OCI-LY7 (cell line): ENCODE data around the gene ANKRD44. TPM values are rescaled to one million over a fixed set of nuclear protein-coding genes. Genes with fewer than 3 reads are reported as not detected.

Experiments
- BruUV-seq: library from RNA; stranded (reverse); fragments of 400-500 nt; replicated peaks from 2 replicates; lab custom pipeline; 2021; lab: Mats Ljungman, UMichigan
- CTCF ChIA-PET: fragments of 300-600 bp; sonication (Branson Sonifier 250); formaldehyde crosslinking; loops from one replicate; lab custom pipeline; 2022; ENCODE audit warnings: antibody characterized with exemption; ENCODE audit not compliant: unreplicated experiment; lab: Charles Lee
- POLR2A ChIA-PET: fragments of 300-600 bp; sonication (Branson Sonifier 250); formaldehyde crosslinking; loops from one replicate; lab custom pipeline; 2022; ENCODE audit warnings: antibody characterized with exemption; lab: Charles Lee
- DNase-seq: peaks from one replicate; pipeline ENCODE4 v3.0.0-alpha.2; 2015; ENCODE audit warnings: low spot score
- H2AFZ ChIP-seq: fragments of 200-600 bp; sonication (generic), shearing (Covaris generic); 2 replicates; pipeline ENCODE4 v1.6.1; 2014; ENCODE audit warnings: mild to moderate bottlenecking, antibody characterized with exemption, low read length, moderate library complexity
- H3K27ac ChIP-seq: fragments of 200-600 bp; sonication (generic); 2 replicates; pipeline ENCODE4 v1.5.1; 2014; ENCODE audit warnings: mixed run types, low read depth, mild to moderate bottlenecking, moderate library complexity, low read length, inconsistent platforms; ENCODE audit not compliant: poor library complexity, severe bottlenecking
- H3K36me3 ChIP-seq: fragments of 200-600 bp; sonication (generic); 2 replicates; pipeline ENCODE4 v1.6.1; 2014; ENCODE audit warnings: mild to moderate bottlenecking, antibody characterized with exemption, low read length, moderate library complexity, mixed read lengths; ENCODE audit not compliant: insufficient read depth
- H3K4me1 ChIP-seq: fragments of 200-600 bp; sonication (generic); 2 replicates; pipeline ENCODE4 v1.5.1; 2014; ENCODE audit warnings: mild to moderate bottlenecking, low read length; ENCODE audit not compliant: insufficient read depth, poor library complexity, severe bottlenecking
- H3K4me2 ChIP-seq: fragments of 200-600 bp; sonication (generic); 2 replicates; pipeline ENCODE4 v1.6.1; 2014; ENCODE audit warnings: mild to moderate bottlenecking, low read length
- H3K4me3 ChIP-seq: fragments of 200-600 bp; sonication (generic); 2 replicates; pipeline ENCODE4 v1.5.1; 2014; ENCODE audit warnings: mild to moderate bottlenecking, low read depth, low read length; ENCODE audit not compliant: poor library complexity, severe bottlenecking
- H3K79me2 ChIP-seq: fragments of 200-600 bp; sonication (generic); 2 replicates; pipeline ENCODE4 v1.6.1; 2016; ENCODE audit warnings: low read depth, mild to moderate bottlenecking, low read length, moderate library complexity, mixed read lengths; ENCODE audit not compliant: insufficient read depth
- H3K9me2 ChIP-seq: fragments of 200-600 bp; sonication (generic); 2 replicates; pipeline ENCODE4 v1.6.1; 2016; ENCODE audit warnings: mild to moderate bottlenecking, low read length, mixed read lengths; ENCODE audit not compliant: insufficient read depth
- H3K9me3 ChIP-seq: fragments of 200-600 bp; sonication (generic); 2 replicates; pipeline ENCODE4 v1.6.1; 2014; ENCODE audit warnings: mild to moderate bottlenecking, mixed run types, low read length, mixed read lengths
- H4K20me1 ChIP-seq: fragments of 200-600 bp; sonication (generic); 2 replicates; pipeline ENCODE4 v1.6.1; 2014; ENCODE audit warnings: mild to moderate bottlenecking, antibody characterized with exemption, low read length, moderate library complexity, mixed read lengths; ENCODE audit not compliant: insufficient read depth
- CTCF ChIP-seq: fragments of 200-600 bp; sonication (generic); conservative IDR thresholded peaks from 2 replicates; pipeline ENCODE4 v1.5.1; 2014; ENCODE audit warnings: mild to moderate bottlenecking, antibody characterized with exemption, low read length, moderate library complexity, mixed read lengths
- EZH2phosphoT487 ChIP-seq: fragments of 200-600 bp; sonication (generic); IDR thresholded peaks from 2 replicates; pipeline ENCODE4 v1.6.1; 2018; ENCODE audit warnings: low read depth, borderline replicate concordance, mild to moderate bottlenecking, mixed run types, antibody characterized with exemption, low read length, moderate library complexity, mixed read lengths
- intact Hi-C: fragments of 100-400 bp; cut with micrococcal nuclease; formaldehyde crosslinking; loops from one replicate; pipeline ENCODE4 v1.10.0; 2022; ENCODE audit not compliant: unreplicated experiment
- total RNA-seq, 2 experiments: library from RNA; depleted of rRNA in 1 of 2; stranded (reverse); fragments of >200 nt in 1 of 2; shearing (Covaris generic) in 1 of 2; gene quantifications; 2 replicates each; pipeline ENCODE4 v1.2.3, GENCODE V29; 2014 to 2022

ANKRD44 gene
- total RNA-seq, 2 experiments from 2014 or later, result 69.4 to 73.7 TPM

- BruUV-seq, result no TSS peak
Observed at GRCh38 chr2:197079832-197080555, 230.6 kb downstream of the ANKRD44 start.

GRCh38 chr2:197079414-197079813 is 231.2 kb downstream of the ANKRD44 start:
- CTCF ChIA-PET, result no interaction called here
- H3K36me3 ChIP-seq, result peaks cover 72% of the 10 kb centered on the region
- H3K4me1 ChIP-seq, result peaks cover under 1% of the 10 kb centered on the region
- POLR2A ChIA-PET, result no interaction called here
- TF ChIP-seq EZH2phosphoT487, result no peak
- no peak for TF ChIP-seq CTCF
- no peak for DNase-seq
- H2AFZ ChIP-seq, result no peak overlapping the region
- intact Hi-C loops, result no loop called here
- no peaks in the 10 kb centered on the region for H4K20me1 ChIP-seq
- H3K27ac ChIP-seq, result no peak overlapping the region
- no peak overlapping the region for H3K4me2 ChIP-seq
- H3K4me3 ChIP-seq, result no peak overlapping the region
- no peaks in the 10 kb centered on the region for H3K9me3 ChIP-seq
- no peaks in the 10 kb centered on the region for H3K79me2 ChIP-seq
- H3K9me2 ChIP-seq, result no peaks in the 10 kb centered on the region
- no TSS peak for BruUV-seq

More at GRCh38 chr2:197079832-197080555, 230.6 kb downstream of the ANKRD44 start:
- POLR2A ChIA-PET, result no interaction called here
- Histone ChIP-seq H3K9me2 (no peaks in the 10 kb centered on the region), H3K4me1 (no peaks in the 10 kb centered on the region), H3K27ac (no peak overlapping the region), H3K36me3 (peaks cover 77% of the 10 kb centered on the region), H4K20me1 (no peaks in the 10 kb centered on the region), H3K4me2 (no peak overlapping the region), H3K9me3 (no peaks in the 10 kb centered on the region), H2AFZ (no peak overlapping the region), H3K4me3 (no peak overlapping the region), H3K79me2 (no peaks in the 10 kb centered on the region)
- no peak for DNase-seq
- CTCF ChIA-PET, result no interaction called here
- TF ChIP-seq CTCF (no peak), EZH2phosphoT487 (no peak)
- intact Hi-C loops, result no loop called here

- CTCF ChIA-PET, result no interaction called here
- H3K4me1 ChIP-seq, result peaks cover 9% of the 10 kb centered on the region
Observed at GRCh38 chr2:197078535-197078934, 232.0 kb downstream of the ANKRD44 start.

More at GRCh38 chr2:197078535-197078934, 232.0 kb downstream of the ANKRD44 start:
- Histone ChIP-seq H3K4me2 (no peak overlapping the region), H3K4me3 (no peak overlapping the region), H3K9me3 (no peaks in the 10 kb centered on the region), H3K9me2 (no peaks in the 10 kb centered on the region), H4K20me1 (no peaks in the 10 kb centered on the region), H3K36me3 (peaks cover 64% of the 10 kb centered on the region), H2AFZ (no peak overlapping the region), H3K79me2 (no peaks in the 10 kb centered on the region), H3K27ac (no peak overlapping the region)
- no peak for DNase-seq
- BruUV-seq, result no TSS peak
- intact Hi-C loops, result no loop called here
- POLR2A ChIA-PET, result interaction anchor here (0.6 to 1.0 kb wide), 3 partner anchors 8 to 352 kb away, joined by 3 read pairs; no protein-coding TSS in a partner anchor
- no peak for TF ChIP-seq CTCF
- TF ChIP-seq EZH2phosphoT487, result no peak
